Keratinocyte (primary cell): ENCODE results near the gene UNKL. TPM values are rescaled to one million over a fixed set of nuclear protein-coding genes. Genes with fewer than 3 reads are reported as not detected.

Experiments
- DNase-seq: peaks from one replicate; pipeline ENCODE4 v3.0.0-alpha.2; 2011; ENCODE audit warnings: low read depth, missing footprints, low spot score
- FAIRE-seq: peaks from 2 replicates; lab custom pipeline; 2011; peaks lifted over from hg19 to GRCh38; lab: Jason Lieb, UNC
- H2AFZ ChIP-seq: 2 replicates; pipeline ENCODE4 v1.6.0; 2012; ENCODE audit warnings: low read length, control low read depth, inconsistent platforms; ENCODE audit not compliant: control insufficient read depth
- H3K27ac ChIP-seq: 2 replicates; pipeline ENCODE4 v1.5.1; 2011; ENCODE audit warnings: low read length; ENCODE audit not compliant: control insufficient read depth, insufficient read depth
- H3K27me3 ChIP-seq: 3 replicates; pipeline ENCODE4 v1.6.0; 2011; ENCODE audit warnings: low read length; ENCODE audit not compliant: control insufficient read depth, insufficient read depth; ENCODE audit errors: extremely low read depth
- H3K36me3 ChIP-seq, 2 experiments: 2 replicates in 1 of 2; 3 replicates in 1 of 2; pipeline ENCODE4 v1.5.1; 2011; ENCODE audit warnings: low read length in 2 of 2, mild to moderate bottlenecking in 1 of 2; ENCODE audit not compliant: control insufficient read depth in 2 of 2, insufficient read depth in 2 of 2; ENCODE audit errors: extremely low read depth in 1 of 2
- H3K4me1 ChIP-seq: 3 replicates; pipeline ENCODE4 v1.5.1; 2011; ENCODE audit warnings: low read length; ENCODE audit not compliant: control insufficient read depth, insufficient read depth; ENCODE audit errors: extremely low read depth
- H3K4me2 ChIP-seq: 3 replicates; pipeline ENCODE4 v1.6.0; 2011; ENCODE audit warnings: low read depth, low read length; ENCODE audit not compliant: control insufficient read depth, insufficient read depth; ENCODE audit errors: extremely low read depth
- H3K4me3 ChIP-seq, 3 experiments: fragments of 200-600 bp in 1 of 3; sonication (generic) in 1 of 3; 2 replicates in 2 of 3; 3 replicates in 1 of 3; pipeline ENCODE4 v1.5.1; 2011 to 2016; ENCODE audit warnings: low read length in 3 of 3, mild to moderate bottlenecking in 3 of 3, control low read depth in 2 of 3, inconsistent platforms in 1 of 3, low read depth in 1 of 3, mixed read lengths in 1 of 3, mixed run types in 1 of 3, moderate library complexity in 1 of 3; ENCODE audit not compliant: control insufficient read depth in 2 of 3, insufficient read depth in 2 of 3; ENCODE audit errors: extremely low read depth in 1 of 3
- H3K79me2 ChIP-seq: 2 replicates; pipeline ENCODE4 v1.6.0; 2012; ENCODE audit warnings: low read length; ENCODE audit not compliant: control insufficient read depth, insufficient read depth
- H3K9ac ChIP-seq: 3 replicates; pipeline ENCODE4 v1.6.0; 2011; ENCODE audit warnings: low read length; ENCODE audit not compliant: control insufficient read depth, insufficient read depth; ENCODE audit errors: extremely low read depth
- H3K9me1 ChIP-seq: 3 replicates; pipeline ENCODE4 v1.6.0; 2011; ENCODE audit warnings: low read length; ENCODE audit not compliant: control insufficient read depth, insufficient read depth; ENCODE audit errors: extremely low read depth
- H3K9me3 ChIP-seq: 2 replicates; pipeline ENCODE4 v1.5.1; 2012; ENCODE audit warnings: low read depth, low read length; ENCODE audit not compliant: control insufficient read depth
- H4K20me1 ChIP-seq: 3 replicates; pipeline ENCODE4 v1.6.0; 2011; ENCODE audit warnings: low read length; ENCODE audit not compliant: control insufficient read depth, insufficient read depth; ENCODE audit errors: extremely low read depth
- EZH2 ChIP-seq: IDR thresholded peaks from one replicate; pipeline ENCODE4 v1.6.1; 2012; ENCODE audit warnings: inconsistent platforms, mild to moderate bottlenecking, low read length, moderate library complexity
- dilution Hi-C: fragments of 300-500 bp; cut with MboI; formaldehyde crosslinking; loops from one replicate; pipeline ENCODE4 v1.7.0; 2020; ENCODE audit warnings: low sequenced_read_pairs; ENCODE audit not compliant: extremely low pct_ligation_motif_present
- polyA plus RNA-seq, 5 experiments: library from polyadenylated mRNA; depleted of rRNA in 3 of 5; stranded (reverse) in 3 of 5; stranded (forward) in 1 of 5; unstranded in 1 of 5; fragments of >200 nt; gene quantifications; 1 replicate in 1 of 5; 2 replicates in 3 of 5; 3 replicates in 1 of 5; pipeline versions ENCODE4 v1.2.1 to v1.2.3, GENCODE V29; 2011 to 2012; ENCODE audit warnings: missing spikeins in 2 of 5, low read depth in 1 of 5, low replicate concordance in 1 of 5
- TF ChIP-seq, protein P1 (sequence below), 3 experiments: IDR thresholded peaks in 1 of 3; conservative IDR thresholded peaks in 1 of 3; optimal IDR thresholded peaks in 1 of 3; 2 replicates in 2 of 3; 3 replicates in 1 of 3; pipeline versions ENCODE3 to v1.5.1; 2011; ENCODE audit warnings: low read length in 3 of 3, mild to moderate bottlenecking in 3 of 3, moderate library complexity in 2 of 3, control low read depth in 1 of 3, inconsistent platforms in 1 of 3; ENCODE audit not compliant: insufficient read depth in 2 of 3; ENCODE audit errors: extremely low read depth in 1 of 3

UNKL gene
- polyA plus RNA-seq, 1 donor (not counting 4 experiments of a cell fraction or from before 2014, with no cell fraction given) = 2.3 TPM

DNA sequence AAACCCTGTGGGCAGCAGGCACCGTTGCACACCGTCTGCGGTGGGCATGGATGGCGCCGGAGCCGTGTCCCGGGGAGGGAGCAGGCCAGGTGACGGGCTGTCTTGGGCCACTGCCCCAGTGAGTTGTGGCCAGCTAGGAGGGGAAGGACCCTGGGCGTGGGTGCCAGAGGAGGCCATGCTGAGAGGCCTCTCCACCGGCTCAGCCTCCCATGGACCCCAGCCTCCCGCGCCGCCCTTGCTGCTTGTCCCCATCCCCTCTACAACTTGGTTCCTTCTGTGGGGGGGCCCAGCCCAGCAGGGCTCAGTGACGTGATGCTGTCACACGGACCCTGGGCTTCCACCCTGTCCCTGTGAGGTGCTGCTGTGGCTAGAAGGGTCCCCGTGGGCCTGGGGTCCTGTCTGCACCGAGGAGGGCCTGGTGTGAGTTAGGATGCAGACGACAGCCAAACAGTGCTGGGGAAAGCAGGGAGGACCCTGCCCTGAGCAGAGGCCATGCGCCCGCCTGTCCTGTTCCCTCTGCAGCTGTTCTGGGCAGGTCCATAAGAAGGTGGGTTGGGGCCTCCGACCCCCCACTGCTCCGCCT, 93.8 kb downstream of the UNKL start:
- Histone ChIP-seq H3K36me3 (peaks cover 40 to 46% of the 10 kb centered on the region in 2 experiments), H3K4me2 (no peak overlapping the region), H3K4me1 (no peaks in the 10 kb centered on the region), H2AFZ (no peak overlapping the region), H3K4me3 (no peak overlapping the region), H3K9me1 (no peaks in the 10 kb centered on the region), H3K9ac (no peak overlapping the region), H4K20me1 (peaks cover 3% of the 10 kb centered on the region), H3K27me3 (no peaks in the 10 kb centered on the region), H3K79me2 (peaks cover 33% of the 10 kb centered on the region), H3K9me3 (no peaks in the 10 kb centered on the region), H3K27ac (no peak overlapping the region)
- no peak for FAIRE-seq
- DNase-seq = no peak
- dilution Hi-C loops = no loop called here
- TF ChIP-seq EZH2 = no peak
- TF ChIP-seq, protein P1, sequence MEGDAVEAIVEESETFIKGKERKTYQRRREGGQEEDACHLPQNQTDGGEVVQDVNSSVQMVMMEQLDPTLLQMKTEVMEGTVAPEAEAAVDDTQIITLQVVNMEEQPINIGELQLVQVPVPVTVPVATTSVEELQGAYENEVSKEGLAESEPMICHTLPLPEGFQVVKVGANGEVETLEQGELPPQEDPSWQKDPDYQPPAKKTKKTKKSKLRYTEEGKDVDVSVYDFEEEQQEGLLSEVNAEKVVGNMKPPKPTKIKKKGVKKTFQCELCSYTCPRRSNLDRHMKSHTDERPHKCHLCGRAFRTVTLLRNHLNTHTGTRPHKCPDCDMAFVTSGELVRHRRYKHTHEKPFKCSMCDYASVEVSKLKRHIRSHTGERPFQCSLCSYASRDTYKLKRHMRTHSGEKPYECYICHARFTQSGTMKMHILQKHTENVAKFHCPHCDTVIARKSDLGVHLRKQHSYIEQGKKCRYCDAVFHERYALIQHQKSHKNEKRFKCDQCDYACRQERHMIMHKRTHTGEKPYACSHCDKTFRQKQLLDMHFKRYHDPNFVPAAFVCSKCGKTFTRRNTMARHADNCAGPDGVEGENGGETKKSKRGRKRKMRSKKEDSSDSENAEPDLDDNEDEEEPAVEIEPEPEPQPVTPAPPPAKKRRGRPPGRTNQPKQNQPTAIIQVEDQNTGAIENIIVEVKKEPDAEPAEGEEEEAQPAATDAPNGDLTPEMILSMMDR (optimal IDR thresholded peaks at IDR 0.05 in 1 of 3, IDR thresholded peaks at IDR 0.05 in 1 of 3, conservative IDR thresholded peaks at IDR 0.05 in 1 of 3; ENCODE audit: extremely low read depth in 1 of 3, insufficient read depth in 2 of 3, low read length in 3 of 3) = no peak

DNA sequence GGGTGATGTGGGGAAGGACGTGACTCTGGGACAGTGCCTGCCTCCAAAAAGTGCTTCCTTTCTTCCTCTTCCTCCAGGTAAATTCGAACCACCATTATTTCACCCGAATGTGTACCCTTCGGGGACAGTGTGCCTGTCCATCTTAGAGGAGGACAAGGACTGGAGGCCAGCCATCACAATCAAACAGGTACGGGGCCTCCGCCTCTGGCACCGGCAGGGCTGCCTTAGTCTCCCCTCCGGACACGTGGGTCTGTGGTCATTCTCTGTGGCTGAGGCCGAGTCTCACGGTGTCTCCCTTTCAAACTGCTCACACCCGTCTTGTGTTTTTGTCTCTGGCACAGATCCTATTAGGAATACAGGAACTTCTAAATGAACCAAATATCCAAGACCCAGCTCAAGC, 94.4 kb downstream of the UNKL start:
- FAIRE-seq (no peak), DNase-seq (no peak)
- Histone ChIP-seq H3K36me3 (peaks cover 39 to 51% of the 10 kb centered on the region in 2 experiments), H3K9me3 (no peaks in the 10 kb centered on the region), H3K79me2 (peaks cover 39% of the 10 kb centered on the region), H3K27ac (no peak overlapping the region), H3K4me2 (no peak overlapping the region), H3K4me1 (no peaks in the 10 kb centered on the region), H3K27me3 (no peaks in the 10 kb centered on the region), H4K20me1 (peaks cover 3% of the 10 kb centered on the region), H3K9ac (no peak overlapping the region), H3K9me1 (no peaks in the 10 kb centered on the region), H3K4me3 (no peak overlapping the region), H2AFZ (no peak overlapping the region)
- dilution Hi-C loops = no loop called here
- TF ChIP-seq, protein P1 (optimal IDR thresholded peaks at IDR 0.05 in 1 of 3, IDR thresholded peaks at IDR 0.05 in 1 of 3, conservative IDR thresholded peaks at IDR 0.05 in 1 of 3; ENCODE audit: extremely low read depth in 1 of 3, insufficient read depth in 2 of 3, low read length in 3 of 3) = no peak
- no peak for TF ChIP-seq EZH2
